HEK293T (cell line): Measurements from ENCODE around the gene NBAS.

ENCODE experiments used
- BHLHE40 ChIP-seq: fragments of 450-650 bp; IDR thresholded peaks from 2 replicates; pipeline ENCODE4 v1.6.1; 2016; ENCODE audit warnings: mild to moderate bottlenecking, moderate library complexity, borderline replicate concordance
- SP1 ChIP-seq: fragments of 450-650 bp; IDR thresholded peaks from 2 replicates; pipeline ENCODE4 v1.6.1; 2017
- SUZ12 ChIP-seq: fragments of 450-650 bp; IDR thresholded peaks from 2 replicates; pipeline ENCODE4 v1.6.1; 2016; ENCODE audit warnings: mild to moderate bottlenecking
- TARDBP ChIP-seq: fragments of 450-650 bp; IDR thresholded peaks from 2 replicates; pipeline ENCODE4 v1.6.1; 2016
- TF ChIP-seq, protein P1 (sequence below): fragments of 450-650 bp; IDR thresholded peaks from 2 replicates; pipeline ENCODE4 v1.6.1; 2016

DNA sequence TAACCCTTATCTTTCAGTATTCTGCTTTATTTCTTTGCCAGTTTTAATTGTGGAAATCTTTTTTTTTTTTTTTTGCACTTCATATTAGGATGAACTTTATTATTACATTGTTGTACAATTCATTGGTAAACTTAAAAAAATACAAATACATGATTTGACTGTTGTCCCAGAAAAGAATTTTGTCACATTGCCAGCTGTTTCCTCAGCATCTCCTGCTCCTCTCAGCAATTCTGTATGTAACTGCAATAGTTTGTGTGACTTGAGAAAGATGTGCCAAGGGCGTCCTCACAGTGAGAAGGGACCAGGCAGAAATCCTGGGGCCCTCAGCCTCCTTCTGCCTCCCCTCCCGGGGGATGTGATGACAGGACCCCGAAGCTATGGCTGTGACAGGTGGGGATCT is 254.4 kb downstream of the NBAS start:
- TF ChIP-seq TARDBP, result no peak
- no peak for TF ChIP-seq SUZ12
- TF ChIP-seq, protein P1, sequence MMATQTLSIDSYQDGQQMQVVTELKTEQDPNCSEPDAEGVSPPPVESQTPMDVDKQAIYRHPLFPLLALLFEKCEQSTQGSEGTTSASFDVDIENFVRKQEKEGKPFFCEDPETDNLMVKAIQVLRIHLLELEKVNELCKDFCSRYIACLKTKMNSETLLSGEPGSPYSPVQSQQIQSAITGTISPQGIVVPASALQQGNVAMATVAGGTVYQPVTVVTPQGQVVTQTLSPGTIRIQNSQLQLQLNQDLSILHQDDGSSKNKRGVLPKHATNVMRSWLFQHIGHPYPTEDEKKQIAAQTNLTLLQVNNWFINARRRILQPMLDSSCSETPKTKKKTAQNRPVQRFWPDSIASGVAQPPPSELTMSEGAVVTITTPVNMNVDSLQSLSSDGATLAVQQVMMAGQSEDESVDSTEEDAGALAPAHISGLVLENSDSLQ, result no peak
- no peak for TF ChIP-seq SP1
- no peak for TF ChIP-seq BHLHE40
